K562 (cell line): ENCODE data around the gene RAB31. TPM values are rescaled to one million over a fixed set of nuclear protein-coding genes. Genes with fewer than 3 reads are reported as not detected.

Experiments
- ATAC-seq: fragments of 200-7000 bp; cut with Tn5 transposase; 3 replicates; pipeline ENCODE4 v1.9.1; 2020; ENCODE audit warnings: moderate library complexity
- BruUV-seq: library from RNA; stranded (reverse); fragments of 400-500 nt; replicated peaks from 2 replicates; lab custom pipeline; 2021; lab: Mats Ljungman, UMichigan
- CTCF ChIA-PET: fragments of 300-600 bp; formaldehyde crosslinking; extraction: SDS; loops from one replicate; lab custom pipeline; 2021; ENCODE audit warnings: low intra/inter-chr PET ratio; lab: Yijun Ruan, JAX
- POLR2A ChIA-PET: fragments of 300-600, 350-650 bp; sonication (Branson Sonifier 250); formaldehyde crosslinking; extraction: SDS; loops from one replicate; lab custom pipeline; 2021; ENCODE audit warnings: antibody characterized with exemption, inconsistent platforms; lab: Yijun Ruan, JAX
- DNase-seq, 4 experiments: peaks; one replicate each; pipeline versions ENCODE4 v3.0.0 to v3.0.0-alpha.2; 2011 to 2018; ENCODE audit warnings: low spot score in 3 of 4, mixed read lengths in 3 of 4; ENCODE audit errors: extremely low read depth in 1 of 4
- FAIRE-seq: peaks from 2 replicates; lab custom pipeline; 2011; peaks lifted over from hg19 to GRCh38; lab: Jason Lieb, UNC
- H2AFZ ChIP-seq: 2 replicates; pipeline ENCODE4 v1.6.0; 2011; ENCODE audit warnings: low read depth, low read length, control low read depth, inconsistent platforms
- H3K27ac ChIP-seq: fragments of 200-600 bp; 3 replicates; pipeline ENCODE4 v1.8.0; 2011; ENCODE audit warnings: low read depth, mild to moderate bottlenecking, control low read depth, inconsistent platforms, low read length, moderate library complexity, mixed read lengths; ENCODE audit errors: extremely low read depth
- H3K27me3 ChIP-seq, 2 experiments: fragments of 300-600 bp in 1 of 2; 2 replicates in 1 of 2; 3 replicates in 1 of 2; pipeline versions ENCODE4 v1.6.0 to v1.8.0; 2011; ENCODE audit warnings: inconsistent platforms in 2 of 2, low read length in 2 of 2, mild to moderate bottlenecking in 1 of 2, mixed read lengths in 1 of 2, moderate library complexity in 1 of 2; ENCODE audit not compliant: control insufficient read depth in 2 of 2, insufficient read depth in 2 of 2
- H3K36me3 ChIP-seq: fragments of 300-600 bp; 3 replicates; pipeline ENCODE4 v1.8.0; 2011; ENCODE audit warnings: mild to moderate bottlenecking, low read length, inconsistent platforms; ENCODE audit not compliant: control insufficient read depth, insufficient read depth
- H3K4me1 ChIP-seq, 2 experiments: fragments of 200-600 bp in 1 of 2; replicated peaks in 1 of 2; 2 replicates in 1 of 2; 3 replicates in 1 of 2; pipeline versions ENCODE4 v1.5.1 to v1.8.0; 2011; ENCODE audit warnings: inconsistent platforms in 2 of 2, low read length in 2 of 2, mild to moderate bottlenecking in 1 of 2, mixed read lengths in 1 of 2, moderate library complexity in 1 of 2; ENCODE audit not compliant: control insufficient read depth in 2 of 2, insufficient read depth in 2 of 2
- H3K4me2 ChIP-seq: 2 replicates; pipeline ENCODE4 v1.6.1; 2011; ENCODE audit warnings: low read length, control low read depth, inconsistent platforms, mixed read lengths; ENCODE audit not compliant: insufficient read depth
- H3K4me3 ChIP-seq: fragments of 200-600 bp; sonication (generic), shearing (Covaris generic); 2 replicates; pipeline ENCODE4 v1.5.1; 2016; ENCODE audit warnings: control low read depth, inconsistent platforms
- H3K79me2 ChIP-seq: fragments of 200-600 bp; 3 replicates; pipeline ENCODE4 v1.8.0; 2011; ENCODE audit warnings: low read length, inconsistent platforms; ENCODE audit not compliant: control insufficient read depth, insufficient read depth
- H3K9ac ChIP-seq, 2 experiments: 2 replicates each; pipeline versions ENCODE4 v1.6.0 to v1.6.1; 2011; ENCODE audit warnings: low read depth in 2 of 2, low read length in 2 of 2, control low read depth in 1 of 2, inconsistent platforms in 1 of 2, mild to moderate bottlenecking in 1 of 2, mixed read lengths in 1 of 2; ENCODE audit not compliant: insufficient read depth in 1 of 2
- H3K9me1 ChIP-seq: one replicate; pipeline ENCODE4 v1.6.0; 2011; ENCODE audit warnings: inconsistent platforms, mild to moderate bottlenecking, low read length, moderate library complexity; ENCODE audit not compliant: control insufficient read depth, insufficient read depth
- H3K9me3 ChIP-seq: replicated peaks from 2 replicates; pipeline ENCODE4 v1.5.1; 2011; ENCODE audit warnings: low read depth, low read length, inconsistent platforms; ENCODE audit not compliant: control insufficient read depth, insufficient read depth
- H4K20me1 ChIP-seq: replicated peaks from 2 replicates; pipeline ENCODE4 v1.6.1; 2011; ENCODE audit warnings: low read length, inconsistent platforms, mixed read lengths; ENCODE audit not compliant: control insufficient read depth, insufficient read depth
- EWSR1 ChIP-seq: fragments of 450-650 bp; IDR thresholded peaks from 2 replicates; pipeline ENCODE4 v1.6.1; 2018; ENCODE audit warnings: borderline replicate concordance, mild to moderate bottlenecking, low read depth, moderate library complexity; ENCODE audit not compliant: partially characterized antibody
- HDAC6 ChIP-seq: IDR thresholded peaks from 2 replicates; pipeline ENCODE4 v1.6.1; 2012; ENCODE audit warnings: low read depth, mild to moderate bottlenecking, control low read depth, inconsistent platforms, low read length, moderate library complexity
- MAFF ChIP-seq: IDR thresholded peaks from 2 replicates; pipeline ENCODE4 v1.6.1; 2012; ENCODE audit warnings: low read length, improper control_type of control experiment
- SMARCB1 ChIP-seq: IDR thresholded peaks from 2 replicates; pipeline ENCODE4 v1.6.1; 2011; ENCODE audit warnings: improper control_type of control experiment, low read depth; ENCODE audit not compliant: insufficient read length
- SP2 ChIP-seq: IDR thresholded peaks from 2 replicates; pipeline ENCODE4 v1.6.1; 2011; ENCODE audit warnings: mild to moderate bottlenecking, low read depth, low read length, moderate library complexity; ENCODE audit not compliant: poor library complexity, severe bottlenecking; ENCODE audit errors: extremely low read depth
- YY1 ChIP-seq, 3 experiments: IDR thresholded peaks; 2 replicates each; pipeline ENCODE4 v1.6.1; 2011; ENCODE audit warnings: low read length in 2 of 3, mild to moderate bottlenecking in 2 of 3, moderate library complexity in 2 of 3, borderline replicate concordance in 1 of 3, control low read depth in 1 of 3, low read depth in 1 of 3; ENCODE audit not compliant: insufficient read depth in 3 of 3, insufficient replicate concordance in 2 of 3, control insufficient read depth in 1 of 3, insufficient read length in 1 of 3; ENCODE audit errors: extremely low read depth in 1 of 3
- ZNF184 ChIP-seq: sonication (generic); formaldehyde crosslinking; IDR thresholded peaks from 2 replicates; pipeline ENCODE4 v1.5.0; 2020; ENCODE audit warnings: missing genetic modification reagents
- ZNF23 ChIP-seq: fragments of 250-450 bp; sonication (Bioruptor Pico); IDR thresholded peaks from 2 replicates; pipeline ENCODE4 v1.4.0; 2020; ENCODE audit warnings: mild to moderate bottlenecking
- ZNF274 ChIP-seq: IDR thresholded peaks from 2 replicates; pipeline ENCODE4 v1.6.1; 2011; ENCODE audit warnings: low read depth, mild to moderate bottlenecking, low read length, moderate library complexity, borderline replicate concordance
- ZNF384 ChIP-seq: IDR thresholded peaks from 2 replicates; pipeline ENCODE4 v1.6.1; 2012; ENCODE audit warnings: low read depth, low read length, improper control_type of control experiment
- ZNF76 ChIP-seq: fragments of 250-450 bp; sonication (Bioruptor Pico); IDR thresholded peaks from 2 replicates; pipeline ENCODE4 v1.4.0; 2020; ENCODE audit warnings: mild to moderate bottlenecking, moderate library complexity, borderline replicate concordance
- ZNF77 ChIP-seq: fragments of 250-450 bp; sonication (Bioruptor Pico); IDR thresholded peaks from 2 replicates; pipeline ENCODE4 v1.5.0; 2020
- WGBS: fragments of 100-300 bp; shearing (Covaris generic); methylation state at CpG from one replicate; pipeline ENCODE4 v1.1.6; 2016; ENCODE audit warnings: low coverage, mixed read lengths; ENCODE audit not compliant: insufficient coverage; ENCODE audit errors: missing lambda C conversion rate; 5-methylcytosine and 5-hydroxymethylcytosine counted together
- in situ Hi-C: fragments of 300-500 bp; cut with MboI; formaldehyde crosslinking; loops from 4 replicates; pipeline ENCODE4 v1.15.0; 2018; ENCODE audit warnings: inconsistent platforms, mixed read lengths
- intact Hi-C: fragments of 100-400 bp; cut with micrococcal nuclease; formaldehyde crosslinking; loops from 2 replicates; pipeline ENCODE4 v1.14.2; 2022
- polyA plus RNA-seq, 8 experiments: library from polyadenylated mRNA; depleted of rRNA in 4 of 8; stranded (reverse) in 5 of 8; unstranded in 3 of 8; fragments of >200 nt; fragmentation: Nextera tagmentation in 2 of 8; fragmentation: Illumina TruSeq in 1 of 8; extraction: Ambion mirVana in 2 of 8; extraction: Trizol in 1 of 8; gene quantifications; 2 replicates each; pipeline versions ENCODE4 v1.2.1 to v1.2.3, GENCODE V29; 2011 to 2014; ENCODE audit warnings: inconsistent platforms in 1 of 8, missing spikeins in 1 of 8
- total RNA-seq, 7 experiments: library from RNA; depleted of rRNA in 6 of 7; stranded (reverse); fragments of >200 nt in 6 of 7; fragmentation: Illumina TruSeq in 2 of 7; extraction: Trizol in 2 of 7; gene quantifications; 2 replicates each; pipeline versions ENCODE4 v1.2.1 to v1.2.3, GENCODE V29; 2011 to 2021; ENCODE audit warnings: low replicate concordance in 1 of 7
- TF ChIP-seq, protein P1 (sequence below): conservative IDR thresholded peaks from 2 replicates; pipeline ENCODE4 v1.6.1; 2011; ENCODE audit warnings: low read depth, mild to moderate bottlenecking, low read length; ENCODE audit not compliant: control insufficient read depth
- TF ChIP-seq, protein P2 (sequence below): fragments of 450-650 bp; IDR thresholded peaks from 2 replicates; pipeline ENCODE4 v1.7.1; 2018; ENCODE audit warnings: mild to moderate bottlenecking, low read depth; ENCODE audit not compliant: partially characterized antibody

The RAB31 gene
- total and polyA plus RNA-seq, 9 of the 15 experiments (the other 6 are each of a cell fraction or from before 2014, with no cell fraction given) = 20.7 to 70.4 (median 41.3) TPM

DNA sequence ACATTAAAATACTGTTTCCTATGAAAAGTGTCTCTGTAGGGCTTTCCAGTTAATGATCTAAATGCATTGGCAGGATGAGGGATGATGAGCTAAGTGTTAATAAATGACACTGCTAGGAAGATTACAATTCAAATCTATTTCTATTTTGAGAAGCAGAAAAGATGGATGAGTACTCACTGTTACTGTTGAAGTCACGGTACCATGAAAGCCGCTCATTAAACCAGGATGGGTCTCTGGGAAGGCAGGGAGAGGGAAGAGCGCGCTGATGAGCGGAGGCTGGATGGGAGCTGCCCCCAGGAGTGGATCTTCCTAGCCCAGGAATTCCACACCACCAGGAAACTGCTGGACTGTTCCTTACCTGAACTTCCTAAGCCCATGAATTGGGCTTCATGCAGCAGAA lies 150.5 kb downstream of the RAB31 start (continued):
- no peak for TF ChIP-seq ZNF23 (CRISPR knock-in tag)
- TF ChIP-seq, all 486 proteins: peak for 0

DNA sequence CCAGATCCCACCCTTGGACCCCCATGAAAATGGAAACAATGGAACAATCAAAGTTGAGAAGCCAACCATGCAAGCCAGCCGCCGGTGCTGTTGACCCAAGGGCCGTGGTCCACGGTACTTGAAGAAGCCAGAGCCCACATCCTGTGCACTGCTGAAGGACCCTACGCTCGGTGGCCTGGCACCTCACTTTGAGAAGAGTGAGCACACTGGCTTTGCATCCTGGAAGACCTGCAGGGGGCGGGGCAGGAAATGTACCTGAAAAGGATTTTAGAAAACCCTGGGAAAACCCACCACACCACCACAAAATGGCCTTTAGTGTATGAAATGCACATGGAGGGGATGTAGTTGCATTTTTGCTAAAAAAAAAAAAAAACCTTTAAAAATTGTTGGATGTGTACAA lies 151.1 kb downstream of the RAB31 start:
- Histone ChIP-seq H3K4me3 (no peak overlapping the region), H3K27me3 (no peaks in the 10 kb centered on the region), H3K9me1 (no peaks in the 10 kb centered on the region), H3K79me2 (no peaks in the 10 kb centered on the region), H3K4me1 (peaks cover 3 to 12% of the 10 kb centered on the region in 2 experiments; a peak in 4 of 5 replicates), H3K9me3 (no peaks in the 10 kb centered on the region), H3K27ac (no peak overlapping the region), H3K36me3 (peaks cover 31% of the 10 kb centered on the region; the same call in 2 of the 3 replicates), H4K20me1 (no peaks in the 10 kb centered on the region), H2AFZ (no peak overlapping the region), H3K4me2 (no peak overlapping the region), H3K9ac (no peak overlapping the region)
- ChIA-PET CTCF (no interaction called here), POLR2A (interaction anchor here (1.7 kb wide), 1 partner anchor 10 kb away, joined by 8 read pairs; no protein-coding TSS in a partner anchor)
- BruUV-seq = no TSS peak
- FAIRE-seq = no peak
- no peak for DNase-seq
- in situ Hi-C loops (no loop called here), intact Hi-C loops (no loop called here)
- TF ChIP-seq SP2 = no peak
- no peak for TF ChIP-seq ZNF384
- TF ChIP-seq, protein P1, sequence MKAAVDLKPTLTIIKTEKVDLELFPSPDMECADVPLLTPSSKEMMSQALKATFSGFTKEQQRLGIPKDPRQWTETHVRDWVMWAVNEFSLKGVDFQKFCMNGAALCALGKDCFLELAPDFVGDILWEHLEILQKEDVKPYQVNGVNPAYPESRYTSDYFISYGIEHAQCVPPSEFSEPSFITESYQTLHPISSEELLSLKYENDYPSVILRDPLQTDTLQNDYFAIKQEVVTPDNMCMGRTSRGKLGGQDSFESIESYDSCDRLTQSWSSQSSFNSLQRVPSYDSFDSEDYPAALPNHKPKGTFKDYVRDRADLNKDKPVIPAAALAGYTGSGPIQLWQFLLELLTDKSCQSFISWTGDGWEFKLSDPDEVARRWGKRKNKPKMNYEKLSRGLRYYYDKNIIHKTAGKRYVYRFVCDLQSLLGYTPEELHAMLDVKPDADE = no peak
- no peak for TF ChIP-seq EWSR1
- TF ChIP-seq ZNF76 (CRISPR knock-in tag) = no peak
- TF ChIP-seq ZNF184 (CRISPR knock-in tag) = no peak
- no peak for TF ChIP-seq ZNF274
- no peak for TF ChIP-seq ZNF77 (CRISPR knock-in tag)
- no peak for TF ChIP-seq SMARCB1
- no peak for TF ChIP-seq MAFF
- no peak for TF ChIP-seq HDAC6
- TF ChIP-seq, protein P2, sequence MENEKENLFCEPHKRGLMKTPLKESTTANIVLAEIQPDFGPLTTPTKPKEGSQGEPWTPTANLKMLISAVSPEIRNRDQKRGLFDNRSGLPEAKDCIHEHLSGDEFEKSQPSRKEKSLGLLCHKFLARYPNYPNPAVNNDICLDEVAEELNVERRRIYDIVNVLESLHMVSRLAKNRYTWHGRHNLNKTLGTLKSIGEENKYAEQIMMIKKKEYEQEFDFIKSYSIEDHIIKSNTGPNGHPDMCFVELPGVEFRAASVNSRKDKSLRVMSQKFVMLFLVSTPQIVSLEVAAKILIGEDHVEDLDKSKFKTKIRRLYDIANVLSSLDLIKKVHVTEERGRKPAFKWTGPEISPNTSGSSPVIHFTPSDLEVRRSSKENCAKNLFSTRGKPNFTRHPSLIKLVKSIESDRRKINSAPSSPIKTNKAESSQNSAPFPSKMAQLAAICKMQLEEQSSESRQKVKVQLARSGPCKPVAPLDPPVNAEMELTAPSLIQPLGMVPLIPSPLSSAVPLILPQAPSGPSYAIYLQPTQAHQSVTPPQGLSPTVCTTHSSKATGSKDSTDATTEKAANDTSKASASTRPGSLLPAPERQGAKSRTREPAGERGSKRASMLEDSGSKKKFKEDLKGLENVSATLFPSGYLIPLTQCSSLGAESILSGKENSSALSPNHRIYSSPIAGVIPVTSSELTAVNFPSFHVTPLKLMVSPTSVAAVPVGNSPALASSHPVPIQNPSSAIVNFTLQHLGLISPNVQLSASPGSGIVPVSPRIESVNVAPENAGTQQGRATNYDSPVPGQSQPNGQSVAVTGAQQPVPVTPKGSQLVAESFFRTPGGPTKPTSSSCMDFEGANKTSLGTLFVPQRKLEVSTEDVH = no peak
- TF ChIP-seq YY1 (IDR thresholded peaks at IDR 0.05; ENCODE audit: borderline replicate concordance in 1 of 3, control insufficient read depth in 1 of 3, extremely low read depth in 1 of 3, insufficient read depth in 3 of 3, insufficient read length in 1 of 3, insufficient replicate concordance in 2 of 3, low read depth in 1 of 3, low read length in 2 of 3) = no peak
- WGBS = 87% methylated on average over 7 of the region's 7 CpGs
- no peak for ATAC-seq
